ENCODE measurements around the gene HECW1.
"Not testable (repeated sequence)": the region's sequence is repeated elsewhere in the genome, so short reads cannot be mapped to it uniquely, and the experiment has no call there.

HECW1 gene

DNA sequence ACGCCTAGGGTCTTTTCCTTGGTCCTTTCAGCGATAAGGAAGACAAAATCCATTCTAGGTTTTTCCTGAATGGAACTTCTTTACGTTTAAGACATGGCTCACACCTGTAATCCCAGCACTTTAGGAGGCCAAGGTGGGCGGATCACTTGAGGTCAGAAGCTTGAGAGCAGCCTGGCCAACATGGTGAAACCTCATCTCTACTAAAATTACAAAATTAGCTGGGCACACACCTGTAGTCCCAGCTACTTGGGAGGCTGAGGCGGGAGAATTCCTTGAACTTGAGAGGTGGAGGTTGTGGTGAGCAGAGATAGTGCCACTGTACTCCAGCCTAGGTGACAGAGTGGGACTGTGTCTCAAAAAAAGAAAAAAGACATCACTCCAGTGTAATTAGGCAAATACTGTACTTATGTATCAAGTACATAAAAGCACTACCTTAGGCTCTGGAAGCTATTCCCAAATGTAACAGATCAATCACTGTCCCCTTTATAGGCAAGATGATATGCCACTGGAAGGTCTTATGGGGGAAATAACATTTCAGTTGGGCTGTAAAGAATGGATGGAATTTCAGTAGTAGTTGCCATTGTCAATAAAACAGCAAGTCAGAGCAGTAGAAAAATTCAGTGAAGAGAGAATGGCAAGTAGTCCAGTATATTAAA lies 476.2 kb downstream of the HECW1 start:
- DNase-seq, result no peak

- no peak for DNase-seq
Measured at GRCh38 chr7:43589133-43589478, 476.7 kb downstream of the HECW1 start.

GRCh38 chr7:43589728-43590127 lies 477.3 kb downstream of the HECW1 start:
- no peak for DNase-seq

DNA sequence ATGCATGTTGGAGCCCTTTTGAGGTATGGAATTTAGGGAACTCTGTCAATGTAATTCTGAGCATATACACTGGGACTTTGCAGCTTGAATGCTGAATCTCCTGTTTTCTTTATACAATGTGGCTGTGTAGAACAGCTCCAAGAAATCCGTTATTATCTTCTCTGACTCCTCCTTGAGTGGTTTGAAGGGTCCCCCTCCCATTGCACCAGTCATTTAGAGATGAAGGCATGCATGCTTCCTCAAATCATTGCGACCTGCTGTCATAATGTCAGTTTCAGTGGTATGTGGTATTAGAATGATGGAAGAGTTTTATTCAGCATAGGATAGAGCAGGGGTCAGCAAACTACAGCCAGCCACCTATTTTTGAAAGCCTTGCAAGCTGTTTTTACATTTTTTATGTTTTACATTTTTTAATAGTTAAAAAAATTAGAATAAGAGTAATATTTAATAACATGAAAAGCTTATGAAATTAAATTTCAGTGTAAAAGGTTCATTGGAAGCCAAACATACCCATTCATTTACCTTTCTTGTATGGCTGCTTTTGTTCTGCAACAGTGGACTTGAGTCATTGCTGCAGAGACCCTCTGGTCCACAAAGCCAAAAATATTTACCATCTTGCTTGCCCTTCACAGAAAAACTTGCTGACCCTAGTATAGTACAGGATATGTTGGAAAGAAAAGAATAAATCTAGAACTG lies 478.6 kb downstream of the HECW1 start:
- no peak for DNase-seq

GRCh38 chr7:43591558-43592180 lies 479.2 kb downstream of the HECW1 start:
- no peak for DNase-seq

GRCh38 chr7:43592326-43592725 lies 479.9 kb downstream of the HECW1 start:
- no peak for DNase-seq

GRCh38 chr7:43593010-43593409 lies 480.6 kb downstream of the HECW1 start:
- no peak for DNase-seq

DNA sequence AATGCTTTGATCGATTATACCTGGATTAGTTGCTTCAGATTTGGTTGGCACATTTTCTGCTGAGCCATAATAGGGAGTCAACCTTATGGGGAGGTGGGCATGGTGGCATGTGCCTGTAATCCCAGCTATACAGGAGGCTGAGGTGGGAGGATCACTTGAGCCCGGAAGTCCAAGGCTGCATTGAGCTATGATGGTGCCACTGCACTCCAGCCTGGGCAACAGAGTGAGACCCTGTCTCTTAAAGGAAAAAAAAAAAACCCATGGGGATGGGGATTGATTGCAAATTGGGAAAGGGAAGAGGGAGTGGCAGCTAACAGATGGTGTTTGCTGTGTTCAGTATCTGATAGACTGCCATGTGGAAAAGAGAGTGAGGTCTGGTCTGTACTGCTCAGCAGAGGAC lies 481.6 kb downstream of the HECW1 start:
- no peak for DNase-seq

DNA sequence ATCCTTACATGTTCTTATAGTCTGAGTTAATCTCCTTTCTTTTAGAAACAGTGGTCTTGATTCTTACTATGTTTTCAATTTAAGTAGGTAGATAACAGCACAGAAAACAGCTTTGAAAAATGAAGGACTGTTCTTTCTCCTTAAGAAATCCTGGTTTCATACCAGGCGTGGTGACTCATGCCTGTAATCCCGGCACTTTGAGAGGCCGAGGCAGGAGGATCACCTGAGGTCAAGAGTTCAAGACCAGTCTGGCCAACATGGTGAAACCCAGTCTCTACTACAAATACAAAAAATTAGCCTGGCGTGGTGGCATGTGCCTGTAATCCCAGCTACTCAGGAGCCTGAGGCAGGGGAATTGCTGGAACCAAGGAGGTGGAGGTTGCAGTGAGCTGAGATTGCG lies 484.0 kb downstream of the HECW1 start:
- not testable (repeated sequence) for DNase-seq

GRCh38 chr7:43600056-43600455 lies 487.6 kb downstream of the HECW1 start:
- no peak for DNase-seq

GRCh38 chr7:43602256-43602655 lies 489.8 kb downstream of the HECW1 start:
- DNase-seq, result no peak

GRCh38 chr7:43604251-43604650 lies 491.8 kb downstream of the HECW1 start:
- DNase-seq, result no peak

DNA sequence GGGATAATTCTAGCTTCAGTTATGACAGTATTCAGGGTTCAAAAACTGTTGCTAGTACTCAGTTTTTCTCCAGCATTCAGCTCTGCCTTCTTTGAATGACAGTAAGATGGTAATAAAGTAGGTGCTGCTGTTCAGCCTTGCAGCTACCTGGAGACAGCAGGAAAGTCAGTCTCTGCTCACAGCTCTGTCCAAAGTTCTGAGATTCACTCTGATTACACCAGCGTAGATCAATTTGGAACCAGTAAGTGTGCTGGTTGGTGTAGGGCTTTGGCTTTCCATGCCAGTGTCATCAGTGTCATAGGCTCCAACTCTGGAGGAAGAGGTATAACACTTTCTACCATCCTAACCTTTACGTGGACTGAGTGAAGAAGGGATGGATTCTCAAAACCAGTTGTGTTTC lies 496.6 kb downstream of the HECW1 start:
- DNase-seq, result no peak

DNA sequence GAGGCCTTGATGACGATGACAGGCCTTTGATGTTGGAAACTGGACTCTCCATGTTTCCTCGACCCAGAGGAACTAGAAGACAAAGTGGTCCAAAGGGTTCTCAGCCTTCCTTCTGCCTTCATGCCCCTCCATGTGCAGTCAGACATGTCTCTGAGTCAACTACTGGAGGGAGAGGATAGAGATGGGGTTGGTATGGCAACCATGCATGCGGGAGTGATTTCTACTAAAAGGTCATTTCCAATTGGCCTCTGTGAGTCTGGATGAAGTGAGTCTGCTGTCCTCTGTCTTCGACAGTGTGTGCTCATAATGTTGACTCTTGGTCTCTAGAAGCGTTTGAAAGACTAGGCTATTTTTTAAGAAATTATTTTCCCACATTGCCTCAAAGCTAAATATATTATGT lies 499.7 kb downstream of the HECW1 start:
- DNase-seq, result no peak

DNA sequence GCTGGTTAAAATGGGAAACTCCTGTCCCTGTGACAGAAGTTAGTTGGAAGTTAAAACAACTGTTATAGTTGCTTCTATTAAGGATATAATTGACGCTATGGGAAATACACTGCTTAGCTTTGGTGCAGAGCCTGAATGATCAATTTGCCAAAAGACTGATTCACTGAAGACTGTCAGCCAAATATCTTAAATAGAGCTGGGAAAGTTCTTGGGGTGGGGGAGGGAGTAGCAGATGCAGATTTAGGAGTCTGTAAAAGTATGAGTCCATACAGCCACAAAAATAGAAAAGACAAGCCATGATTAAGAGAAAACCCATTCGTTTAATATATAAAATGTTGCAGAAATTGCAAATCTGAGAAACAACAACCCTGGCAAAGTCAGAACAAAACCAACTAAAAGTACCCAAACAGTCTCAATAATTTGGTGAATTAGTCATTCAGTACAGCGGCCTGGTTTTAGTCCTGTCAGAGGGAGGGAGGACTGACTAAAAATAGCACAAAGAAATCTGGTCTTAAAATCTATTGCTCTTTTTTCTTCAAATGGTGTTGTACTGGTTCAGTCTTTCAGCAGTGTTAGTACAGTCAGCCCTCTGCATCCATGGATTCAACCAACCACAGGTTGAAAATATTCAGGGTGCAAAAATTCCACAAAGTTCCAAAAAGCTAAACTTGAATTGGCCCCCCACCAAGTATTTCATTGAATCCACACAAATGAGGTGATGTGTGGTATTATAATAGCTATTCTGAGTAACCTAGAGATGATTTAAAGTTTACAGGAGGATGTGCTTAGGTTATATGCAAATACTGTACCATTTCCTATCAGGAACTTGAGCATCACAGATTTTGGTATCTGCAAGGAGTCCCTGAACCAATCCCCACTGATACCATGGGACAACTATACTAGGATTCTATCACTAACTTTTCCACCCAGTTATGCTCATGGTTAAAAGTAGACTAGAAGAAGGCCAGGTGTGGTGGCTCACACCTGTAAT lies 500.4 kb downstream of the HECW1 start:
- DNase-seq, result no peak
